CD4-positive, alpha-beta T cell treated with Interleukin-17A for 1 hour (primary cell): ENCODE measurements around the gene WDTC1.
A peak's percentile ranks its signal among the peaks of the same experiment; 100 is the strongest.

Source experiments
- DNase-seq: peaks from one replicate; pipeline ENCODE4 v3.0.0-alpha.2; 2020

WDTC1 gene

DNA sequence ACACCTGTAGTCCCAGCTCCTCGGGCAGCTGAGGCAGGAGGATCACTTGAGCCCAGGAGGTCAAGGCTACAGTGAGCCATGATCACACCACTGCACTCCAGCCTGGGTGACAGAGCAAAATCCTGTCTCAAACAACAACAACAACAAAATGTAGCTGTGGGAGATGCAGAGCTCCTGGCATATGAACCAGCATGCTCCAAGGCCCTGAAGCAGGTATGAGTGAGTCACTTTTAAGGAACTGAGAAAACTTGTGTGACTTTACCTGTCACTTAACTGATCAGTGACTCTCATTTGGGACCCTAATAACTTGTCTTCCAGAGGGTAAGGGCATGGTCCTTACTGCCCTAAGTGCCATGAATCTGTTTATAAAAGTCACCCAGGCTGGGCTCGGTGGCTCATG lies 68.2 kb downstream of the WDTC1 start:
- DNase-seq: no peak

DNA sequence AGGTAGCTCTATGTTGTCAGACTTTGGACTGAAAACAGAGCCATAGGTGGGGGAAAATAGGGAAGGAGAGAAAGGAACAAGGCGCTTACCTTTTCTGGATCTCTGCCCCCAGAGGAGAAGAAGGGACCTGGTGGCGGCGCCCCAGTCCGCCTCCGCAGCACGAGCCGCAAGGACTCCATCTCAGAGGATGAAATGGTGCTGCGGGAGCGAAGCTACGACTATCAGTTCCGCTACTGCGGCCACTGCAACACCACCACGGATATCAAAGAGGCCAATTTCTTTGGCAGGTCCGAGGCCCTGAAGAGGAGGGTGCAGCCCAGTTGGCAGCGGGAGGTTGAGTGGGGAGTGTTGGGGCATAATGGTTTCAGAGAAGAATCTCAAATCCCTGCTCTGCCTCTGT lies 69.1 kb downstream of the WDTC1 start:
- no peak for DNase-seq

DNA sequence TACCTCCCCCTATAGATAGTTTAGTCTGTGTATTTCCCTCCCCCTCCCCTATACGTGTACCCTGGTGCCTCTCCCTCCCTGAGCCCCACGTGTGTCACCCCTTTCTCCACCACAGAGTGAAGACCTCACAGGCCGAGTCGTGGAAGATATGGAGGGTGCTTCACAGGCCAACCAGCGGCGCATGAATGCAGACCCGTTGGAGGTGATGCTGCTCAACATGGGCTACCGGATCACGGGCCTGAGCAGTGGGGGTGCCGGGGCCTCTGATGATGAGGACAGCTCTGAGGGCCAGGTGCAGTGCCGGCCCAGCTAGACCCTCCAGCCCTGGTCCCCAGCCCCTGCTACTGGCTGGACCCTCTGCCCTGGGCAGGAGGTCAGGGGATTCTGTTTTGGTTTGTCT lies 71.6 kb downstream of the WDTC1 start:
- no peak for DNase-seq

DNA sequence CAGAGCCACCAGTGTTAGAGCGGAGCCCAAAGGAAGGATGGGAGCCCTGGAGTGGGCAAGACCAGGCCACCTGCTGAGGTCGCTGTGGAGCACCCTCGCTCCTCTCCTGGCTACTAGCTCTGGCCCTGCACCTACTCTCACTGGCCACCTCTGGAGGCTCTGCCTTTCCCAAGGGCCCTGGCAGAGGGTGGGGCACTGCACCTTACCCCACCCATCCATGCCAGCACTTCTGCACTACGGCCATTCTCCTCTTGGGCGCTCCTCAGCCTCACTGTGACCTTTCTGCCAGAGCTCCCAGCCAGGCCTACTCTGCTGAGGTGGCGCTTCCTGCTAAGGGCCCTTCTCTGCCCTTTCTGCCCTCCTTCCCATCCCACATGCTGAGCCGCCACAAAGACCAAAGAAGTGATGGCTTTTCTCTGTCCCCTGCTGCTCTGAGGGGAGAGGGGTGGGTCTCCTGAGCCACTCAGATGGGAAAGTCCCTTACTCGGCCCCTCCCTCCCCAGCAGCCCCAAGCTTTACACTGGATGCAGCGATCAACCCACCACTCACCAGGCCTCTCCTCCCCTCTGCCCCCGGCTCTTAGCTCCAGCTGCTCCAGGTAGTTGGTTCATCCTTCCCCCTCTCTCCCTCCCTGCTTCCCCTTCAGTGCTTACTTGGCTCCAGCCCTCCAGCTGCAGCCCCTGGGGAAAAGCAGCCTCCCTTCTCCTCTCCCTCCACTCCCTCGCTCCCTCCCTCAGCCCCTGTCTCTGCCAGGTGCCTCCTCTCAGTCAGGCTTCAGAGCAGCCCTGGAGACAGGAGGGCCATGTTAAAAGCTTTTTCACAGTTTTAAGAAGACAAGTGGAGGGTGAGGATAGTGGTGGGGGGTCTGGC lies 72.7 kb downstream of the WDTC1 start:
- no peak for DNase-seq

DNA sequence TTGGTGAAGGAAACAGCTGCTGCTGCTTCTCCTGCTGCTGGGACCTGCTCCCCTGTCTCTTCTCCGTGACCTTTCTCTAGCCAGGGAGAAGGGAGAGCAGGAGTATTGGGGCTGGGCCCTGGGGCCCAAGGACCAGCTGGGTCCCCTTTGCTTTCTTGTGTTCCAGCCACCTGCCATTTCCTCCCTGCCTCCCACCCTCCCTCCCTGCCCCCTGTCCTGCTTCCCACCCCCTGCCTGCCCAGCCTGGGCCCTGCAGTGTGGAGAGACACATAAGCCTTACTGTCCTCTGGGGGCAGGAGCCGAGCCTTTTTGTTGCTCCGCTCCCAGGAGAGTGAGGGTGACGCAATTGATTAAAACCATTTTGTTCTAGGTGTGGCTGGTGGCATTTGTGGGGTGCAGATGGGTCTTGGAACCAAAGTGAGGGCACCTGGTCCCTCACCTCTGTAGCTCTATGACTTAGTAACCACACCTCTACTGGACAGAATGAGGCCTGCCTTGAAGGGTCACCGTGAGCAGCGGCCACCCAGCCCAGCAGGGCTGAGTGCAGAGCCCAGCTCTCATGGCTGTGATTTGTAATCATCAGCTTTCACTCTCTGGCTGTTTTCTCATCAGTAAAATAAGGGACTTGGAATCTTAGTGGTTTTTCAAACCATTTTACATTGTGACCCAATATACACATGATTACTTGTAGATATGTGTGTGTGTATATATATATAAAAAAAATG lies 73.6 kb downstream of the WDTC1 start:
- no peak for DNase-seq

DNA sequence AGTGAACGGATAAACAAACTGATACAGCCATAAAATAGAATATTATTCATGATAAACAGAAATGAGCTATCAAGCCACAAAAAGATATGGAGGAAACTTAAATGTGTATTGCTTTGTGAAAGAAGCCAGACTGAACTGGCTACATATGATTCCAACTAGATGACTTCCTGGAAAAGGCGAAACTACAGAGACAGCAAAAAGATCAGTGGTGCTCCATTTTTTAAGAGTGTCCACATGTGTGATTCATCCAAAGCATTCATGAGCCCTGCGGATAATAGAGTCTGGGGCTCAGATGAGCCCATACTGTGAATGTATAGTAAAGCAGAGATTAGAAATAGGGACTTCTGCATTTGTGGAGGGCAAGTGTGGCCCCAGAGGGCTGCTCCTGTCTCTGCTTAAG lies 79.7 kb downstream of the WDTC1 start:
- no peak for DNase-seq

DNA sequence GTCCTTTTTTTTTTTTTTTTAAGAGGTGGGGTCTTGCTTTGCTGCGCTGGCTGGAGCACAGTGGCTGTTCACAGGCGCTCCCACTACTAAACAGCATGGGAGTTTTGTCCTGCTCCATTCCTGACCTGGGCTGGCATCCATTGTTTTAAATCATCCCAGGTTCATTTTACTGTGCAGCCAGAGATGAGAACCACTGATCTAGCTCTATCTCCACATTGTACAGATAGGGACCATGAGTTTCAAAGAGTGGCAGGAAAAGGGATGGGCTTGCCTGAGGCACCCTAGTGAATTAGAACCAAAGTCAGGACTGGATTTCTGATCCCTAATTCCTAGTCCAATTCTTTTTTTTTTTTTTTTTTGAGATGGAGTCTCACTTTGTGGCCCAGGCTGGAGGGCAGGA lies 80.3 kb downstream of the WDTC1 start:
- no peak for DNase-seq

DNA sequence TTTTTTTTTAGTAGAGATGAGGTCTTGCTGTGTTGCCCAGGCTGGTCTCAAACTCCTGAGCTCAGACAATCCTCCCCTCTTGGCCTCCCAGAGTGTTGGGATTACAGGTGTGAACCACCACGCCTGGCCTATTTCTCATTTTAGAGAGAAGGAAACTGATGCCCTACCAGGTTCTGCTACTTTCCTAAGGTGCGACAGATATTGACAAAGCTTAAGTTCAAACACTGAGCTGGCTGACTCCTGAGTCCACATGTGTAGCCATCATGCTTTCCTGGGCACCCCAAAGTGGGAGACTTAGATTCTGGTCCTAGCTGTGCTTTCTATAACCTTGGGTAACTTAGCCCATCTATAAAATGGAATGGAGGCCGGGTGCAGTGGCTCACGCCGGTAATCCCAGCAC lies 82.4 kb downstream of the WDTC1 start:
- no peak for DNase-seq

DNA sequence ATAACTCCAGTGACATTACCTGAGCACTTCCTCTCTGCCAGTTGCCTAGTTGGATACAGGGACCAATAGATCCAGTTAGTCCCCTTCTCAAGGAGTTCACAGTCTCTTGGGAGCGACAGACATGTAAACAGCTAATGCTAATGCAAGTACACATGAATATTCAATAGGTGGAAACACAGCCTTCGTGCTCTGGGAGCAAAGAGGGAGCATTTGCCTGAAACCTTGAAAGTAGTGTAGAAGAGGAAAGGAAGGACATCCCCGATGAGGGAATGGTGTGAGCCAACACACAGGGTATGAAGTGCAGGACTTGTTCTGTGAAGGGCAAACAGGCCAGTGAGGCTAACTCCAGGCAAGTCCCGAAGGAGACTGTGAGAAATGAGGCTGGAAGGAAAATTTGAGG lies 83.7 kb downstream of the WDTC1 start:
- DNase-seq: no peak

DNA sequence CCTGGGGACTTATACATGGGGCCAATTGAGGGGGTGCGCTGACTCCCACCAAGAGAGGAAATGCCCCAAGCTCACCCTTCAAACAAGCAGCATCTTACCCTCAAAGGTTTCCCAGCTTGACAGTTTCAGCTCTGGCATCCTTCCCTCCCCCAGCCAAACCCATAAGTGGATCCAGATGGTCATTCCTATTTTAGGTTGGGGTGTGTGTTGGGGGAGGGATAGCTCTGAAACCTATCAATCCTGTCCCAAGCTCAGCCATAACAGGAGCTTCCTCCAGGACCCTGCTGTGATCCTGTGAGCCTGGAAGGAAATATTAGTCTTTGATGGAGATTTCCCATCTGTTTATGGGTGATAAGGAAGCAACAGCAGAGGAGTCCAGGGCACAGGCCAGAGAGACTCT lies 84.2 kb downstream of the WDTC1 start:
- DNase-seq: no peak

DNA sequence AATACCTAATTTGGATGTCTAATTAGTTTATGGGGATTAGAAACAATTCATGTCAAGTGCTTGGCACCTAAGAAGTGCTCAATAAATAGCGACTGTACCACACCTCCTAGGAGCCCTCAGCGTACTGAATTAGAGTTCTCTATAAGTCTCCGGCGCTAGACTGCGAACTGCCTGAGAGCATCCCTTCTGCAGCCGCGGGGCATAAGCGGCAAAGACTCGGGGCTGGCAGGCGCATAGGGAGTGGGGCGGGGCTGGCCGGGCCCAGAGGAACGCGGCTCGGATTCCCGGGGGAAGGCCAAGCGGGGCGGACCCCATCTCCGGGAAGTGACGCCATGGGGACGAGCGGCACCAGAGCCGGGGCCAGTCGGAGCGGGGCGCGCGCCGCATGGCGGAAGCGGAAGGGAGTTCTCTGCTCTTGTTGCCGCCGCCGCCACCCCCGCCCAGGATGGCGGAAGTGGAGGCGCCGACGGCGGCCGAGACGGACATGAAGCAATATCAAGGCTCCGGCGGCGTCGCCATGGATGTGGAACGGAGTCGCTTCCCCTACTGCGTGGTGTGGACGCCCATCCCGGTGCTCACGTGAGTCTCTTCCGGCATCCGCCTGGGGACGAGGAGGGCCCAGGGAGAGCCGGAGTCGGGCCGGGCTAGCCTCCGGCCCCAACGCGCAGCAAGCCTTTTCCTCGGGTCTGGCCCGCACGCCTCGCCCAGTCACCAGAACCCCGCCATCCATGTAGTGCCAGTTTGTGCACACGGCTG lies 87.6 kb downstream of the WDTC1 start, which contains the start of gene TMEM222:
Gene TMEM222, plus strand, starts transcription at position 351 of the 756 bp plus-strand sequence. Its CDS starts 35 bp downstream, at position 386.
- peak; percentile 96 for DNase-seq

DNA sequence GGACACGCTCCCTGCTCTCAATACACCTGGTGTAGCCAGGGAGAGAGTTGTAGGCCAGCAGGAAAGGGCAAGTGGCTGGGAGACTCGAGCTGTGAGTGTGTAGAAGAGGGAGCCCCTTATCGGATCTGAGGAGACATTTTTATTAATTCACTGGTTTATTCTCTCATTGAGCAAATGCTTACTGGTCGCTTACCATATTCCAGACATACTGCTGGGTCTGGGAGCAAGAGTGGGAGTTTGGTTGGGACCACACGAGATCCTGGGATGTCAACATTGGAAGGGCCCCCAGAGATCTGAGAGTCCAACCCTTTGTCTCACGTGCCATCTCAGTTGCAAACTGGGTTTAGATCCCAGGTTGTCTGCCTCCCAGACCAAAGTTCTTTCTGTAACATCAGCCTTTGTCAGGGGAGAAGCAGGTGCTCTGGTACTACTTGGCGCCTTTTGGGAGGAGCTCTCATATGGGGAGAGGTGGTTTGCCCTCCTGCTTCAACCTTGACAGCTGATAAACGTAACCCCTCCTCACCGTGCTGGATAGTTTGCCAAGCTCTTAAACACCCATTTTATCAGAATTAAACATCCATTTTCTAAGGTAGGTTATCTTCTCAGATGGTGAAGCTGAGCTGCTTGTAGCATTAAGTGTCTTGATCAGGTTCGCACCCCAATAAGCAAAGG lies 88.3 kb downstream of the WDTC1 start:
- no peak for DNase-seq

DNA sequence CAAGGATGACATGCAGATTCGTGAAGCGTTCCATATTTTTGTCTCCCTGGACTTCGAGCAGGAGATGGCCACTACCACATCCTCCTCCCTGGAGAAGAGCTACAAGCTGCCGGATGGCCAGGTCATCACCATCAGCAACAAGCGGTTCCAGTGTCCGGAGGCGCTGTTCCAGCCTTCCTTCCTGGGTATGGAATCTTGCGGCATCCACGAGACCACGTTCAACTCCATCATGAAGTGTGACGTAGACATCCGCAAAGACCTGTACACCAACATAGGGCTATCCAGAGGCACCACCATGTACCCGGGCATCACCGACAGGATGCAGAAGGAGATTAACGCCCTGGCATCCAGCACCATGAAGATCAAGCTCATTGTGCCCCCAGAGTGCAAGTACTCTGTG lies 90.9 kb downstream of the WDTC1 start:
- no peak for DNase-seq

DNA sequence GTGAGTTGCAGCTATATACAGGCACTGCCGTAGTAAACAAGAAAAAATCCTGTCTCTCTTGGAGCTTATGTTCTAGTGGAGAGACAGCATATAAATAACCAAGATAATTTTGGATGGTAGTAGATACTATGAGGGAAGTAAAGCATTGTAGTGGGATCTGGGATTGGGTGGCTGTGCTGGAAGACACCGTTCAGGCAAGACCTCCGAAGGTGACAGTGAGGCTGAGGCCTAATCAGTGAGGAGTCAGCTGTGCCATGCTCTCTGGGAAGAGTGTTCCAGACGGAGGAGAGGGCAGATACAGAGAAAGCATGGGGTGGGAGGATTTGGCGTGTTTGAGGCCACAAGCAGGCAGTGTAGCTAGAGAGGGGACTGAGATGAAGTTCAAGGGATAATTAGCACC lies 93.5 kb downstream of the WDTC1 start:
- no peak for DNase-seq

DNA sequence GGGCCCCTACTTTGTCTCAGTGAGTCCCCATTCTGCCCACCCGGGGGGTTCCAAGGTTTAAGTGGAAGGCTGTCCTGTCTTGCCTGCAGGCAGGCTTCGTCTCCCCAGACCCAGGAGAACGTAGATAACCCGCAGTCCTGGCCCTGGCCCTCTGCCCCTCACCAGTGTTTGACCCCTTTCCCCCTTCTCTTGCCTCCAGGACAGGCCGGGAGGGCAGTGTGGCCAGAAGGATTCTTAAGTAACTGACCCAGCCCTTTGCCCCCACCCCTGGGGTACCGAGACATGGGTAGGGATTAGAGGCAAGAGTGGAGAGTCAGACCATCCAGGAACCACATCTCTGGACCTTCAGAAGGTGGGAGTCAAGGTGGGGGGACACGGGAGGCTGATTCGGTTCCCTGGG lies 96.4 kb downstream of the WDTC1 start:
- no peak for DNase-seq

DNA sequence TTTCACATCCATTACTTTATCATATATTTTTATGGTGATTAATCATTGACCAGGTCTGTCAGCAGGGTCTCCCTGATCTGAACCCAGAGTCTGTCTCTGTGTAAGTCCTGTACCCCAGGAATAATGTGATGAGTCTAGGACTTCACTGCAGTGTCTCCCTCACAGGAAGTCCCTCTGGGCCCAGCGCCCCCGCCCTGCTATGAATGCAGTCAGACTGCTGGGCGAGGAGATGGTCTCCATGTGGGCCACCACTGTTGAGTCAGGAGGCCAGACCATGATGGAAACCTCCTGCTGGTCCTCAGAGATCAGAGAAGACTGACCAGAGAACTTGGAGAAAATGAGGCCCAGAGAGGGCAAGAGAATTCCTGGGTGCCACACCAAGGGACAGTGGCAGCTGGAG lies 97.0 kb downstream of the WDTC1 start:
- DNase-seq: no peak

DNA sequence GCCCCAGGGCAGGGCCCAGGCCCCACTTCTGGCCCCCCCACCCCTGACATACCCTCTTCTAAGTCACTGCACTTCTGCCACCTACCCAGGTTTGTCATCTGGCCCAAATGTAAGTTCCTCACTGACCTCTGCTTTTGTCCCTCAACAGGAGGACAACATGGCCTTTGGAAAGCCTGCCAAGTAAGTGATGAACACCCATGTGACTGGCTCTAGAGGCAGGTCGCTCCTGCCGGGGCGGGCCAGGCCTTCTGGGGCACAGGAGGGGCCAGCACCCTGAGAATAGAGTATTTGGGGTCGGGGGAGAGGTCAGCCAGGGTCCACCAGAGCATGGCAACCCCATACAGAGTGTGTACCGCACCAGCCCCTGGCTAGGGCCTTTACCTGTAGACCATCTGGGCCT lies 97.5 kb downstream of the WDTC1 start:
- DNase-seq: no peak

DNA sequence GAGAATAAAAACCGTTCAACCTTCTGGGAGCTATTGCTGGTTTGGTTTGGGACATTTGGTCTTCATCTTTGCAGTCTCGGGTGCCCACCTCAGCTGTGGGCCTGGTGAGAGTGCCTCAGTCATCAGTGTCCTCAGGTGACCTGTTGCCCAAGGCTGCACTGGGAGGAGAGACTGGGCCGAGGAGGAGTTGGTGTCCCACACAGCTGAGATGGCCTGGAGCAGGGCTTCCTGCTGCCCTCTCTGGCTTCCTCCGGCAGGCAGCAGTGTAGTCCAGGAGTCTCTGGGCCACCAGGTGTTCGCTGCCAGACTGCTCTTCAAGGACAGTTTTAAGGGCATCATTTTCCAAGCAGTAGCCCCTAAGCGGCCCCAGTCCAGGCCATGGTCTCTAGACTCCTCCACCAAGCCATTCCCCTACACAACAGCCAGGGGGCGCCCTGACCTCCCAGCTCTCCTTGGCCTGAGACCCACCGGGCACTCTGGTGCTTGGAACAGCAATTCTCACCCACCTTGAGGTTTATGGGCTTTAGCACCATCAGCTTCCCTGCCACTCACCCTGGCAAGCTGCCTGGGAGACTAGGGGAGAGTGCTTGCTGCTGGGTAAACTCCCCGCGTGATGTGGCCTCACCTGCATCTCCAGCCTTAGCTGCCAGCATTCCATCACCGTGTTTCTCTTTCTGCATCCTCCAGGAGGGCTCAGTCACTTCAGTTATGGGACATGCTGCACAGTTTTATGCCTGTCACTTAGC lies 98.3 kb downstream of the WDTC1 start:
- DNase-seq: peak; percentile 70

DNA sequence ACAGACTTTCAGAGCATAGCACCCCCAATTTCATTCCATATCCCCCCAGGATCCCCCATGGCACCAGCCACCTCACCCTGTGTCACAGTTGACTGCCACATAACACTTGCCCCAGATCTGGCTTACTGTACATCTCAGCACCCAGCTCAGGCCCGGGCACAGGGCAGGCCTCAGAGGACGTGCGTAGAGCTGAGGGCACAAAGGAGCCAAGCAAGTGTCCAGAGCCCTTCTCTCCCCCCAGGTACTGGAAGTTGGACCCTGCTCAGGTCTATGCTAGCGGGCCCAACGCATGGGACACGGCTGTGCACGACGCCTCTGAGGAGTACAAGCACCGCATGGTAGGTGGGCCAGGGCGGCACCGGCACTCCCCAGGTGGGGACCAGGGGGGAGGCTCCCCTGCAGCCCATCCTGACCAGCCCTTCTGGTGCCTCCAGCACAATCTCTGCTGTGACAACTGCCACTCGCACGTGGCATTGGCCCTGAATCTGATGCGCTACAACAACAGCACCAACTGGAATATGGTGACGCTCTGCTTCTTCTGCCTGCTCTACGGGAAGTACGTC lies 99.4 kb downstream of the WDTC1 start:
- no peak for DNase-seq

DNA sequence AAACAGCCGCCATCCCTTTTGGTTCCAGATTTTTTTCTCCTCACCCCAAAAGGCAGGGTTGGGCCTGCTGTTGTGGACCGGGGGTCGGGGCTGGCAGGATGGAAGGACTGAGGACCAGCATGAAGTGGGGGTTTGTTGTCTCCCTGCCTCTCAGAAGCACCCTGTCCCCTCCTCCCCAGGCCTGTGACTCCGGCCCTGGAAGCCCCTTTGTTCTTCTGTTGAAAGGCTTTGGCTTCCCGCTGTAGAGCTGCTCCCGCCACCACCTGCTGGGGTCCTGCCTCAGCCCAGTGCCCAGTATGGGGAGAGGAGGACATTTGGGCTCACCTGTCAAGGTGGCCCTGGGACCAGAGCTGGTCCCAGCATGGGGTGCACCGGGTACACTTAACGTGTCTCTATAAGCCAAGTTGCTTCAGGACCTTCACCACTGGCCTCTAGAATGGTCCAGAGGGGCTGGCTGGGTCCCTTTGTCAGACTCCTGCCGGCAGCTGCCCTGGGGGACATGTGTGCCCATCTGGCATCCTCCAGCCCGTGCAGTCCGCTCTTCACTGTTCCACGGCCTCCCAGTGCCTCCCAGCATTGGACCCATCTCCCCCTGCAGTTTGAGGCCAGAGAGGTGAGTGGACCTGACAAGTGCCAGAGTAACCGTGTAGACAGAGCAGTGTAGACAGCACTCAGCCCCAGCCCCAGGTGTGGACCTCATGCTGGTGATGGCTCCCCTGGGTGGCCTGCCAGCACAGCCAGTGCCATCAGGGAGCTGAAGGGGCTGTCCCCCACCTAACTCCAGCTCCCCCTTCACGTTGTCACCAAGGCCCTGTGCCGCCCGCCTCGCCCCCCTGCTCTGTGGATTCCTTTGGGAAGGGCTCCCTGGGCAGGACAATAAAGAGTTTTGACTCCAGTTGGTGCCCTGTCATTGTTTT lies 101.3 kb downstream of the WDTC1 start:
- DNase-seq: no peak

DNA sequence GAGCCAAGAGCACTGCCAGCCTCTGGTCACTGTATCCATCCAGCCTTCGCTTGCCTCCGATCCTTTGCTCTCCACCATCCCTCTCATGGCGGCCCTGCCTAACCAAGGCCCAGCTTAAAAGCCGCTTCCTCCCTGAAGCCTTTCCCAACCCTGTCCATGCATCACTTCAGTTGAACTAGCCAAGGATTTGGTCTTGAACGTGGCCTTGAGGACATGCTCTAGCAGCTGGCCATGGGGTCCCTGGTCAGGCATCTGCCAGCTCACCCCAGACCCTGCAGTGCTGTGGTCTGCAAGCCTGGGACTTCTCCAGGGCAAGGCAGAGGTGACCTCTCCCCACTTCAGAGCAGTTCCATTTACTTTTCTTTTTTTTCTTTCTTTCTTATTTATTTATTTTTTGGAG lies 102.3 kb downstream of the WDTC1 start:
- no peak for DNase-seq
